K562 (cell line): Measurements from ENCODE around the gene MYL12B. TPM values are rescaled to one million over a fixed set of nuclear protein-coding genes. Genes with fewer than 3 reads are reported as not detected.

Experiments
- ATF4 ChIP-seq: fragments of 450-650 bp; formaldehyde crosslinking; IDR thresholded peaks from 2 replicates; pipeline ENCODE4 v1.4.0; 2022; ENCODE audit warnings: mild to moderate bottlenecking, moderate library complexity
- CHD1 ChIP-seq: fragments of 200-600 bp; sonication (generic); IDR thresholded peaks from one replicate; pipeline ENCODE4 v1.6.1; 2012; ENCODE audit warnings: mild to moderate bottlenecking, moderate library complexity, low read length, inconsistent platforms
- FOXJ3 ChIP-seq: sonication (generic); formaldehyde crosslinking; IDR thresholded peaks from 2 replicates; pipeline ENCODE4 v1.4.0; 2020; ENCODE audit warnings: mild to moderate bottlenecking, missing genetic modification reagents
- FOXK2 ChIP-seq, 2 experiments: fragments of 450-650 bp; IDR thresholded peaks in 1 of 2; conservative IDR thresholded peaks in 1 of 2; 2 replicates each; pipeline ENCODE4 v1.6.1; 2016; ENCODE audit warnings: low read depth in 2 of 2, mild to moderate bottlenecking in 1 of 2
- GATA2 ChIP-seq: sonication (generic); formaldehyde crosslinking; IDR thresholded peaks from 2 replicates; pipeline ENCODE4 v1.4.0; 2020; ENCODE audit warnings: mild to moderate bottlenecking, missing genetic modification reagents
- HIVEP1 ChIP-seq: fragments of 250-450 bp; sonication (Bioruptor Pico); IDR thresholded peaks from 2 replicates; pipeline ENCODE4 v1.4.0; 2020; ENCODE audit warnings: mild to moderate bottlenecking
- HMG20A ChIP-seq: fragments of 450-650 bp; formaldehyde crosslinking; conservative IDR thresholded peaks from 2 replicates; pipeline ENCODE4 v1.4.0; 2020; ENCODE audit warnings: mild to moderate bottlenecking, mixed read lengths
- MEF2D ChIP-seq: conservative IDR thresholded peaks from 2 replicates; pipeline ENCODE4 v1.6.1; 2016; ENCODE audit warnings: low read depth, missing genetic modification characterization, missing compliant biosample characterization
- NCOR1 ChIP-seq: fragments of 450-650 bp; IDR thresholded peaks from 2 replicates; pipeline ENCODE4 v1.6.1; 2016; ENCODE audit warnings: mild to moderate bottlenecking, moderate library complexity
- NKRF ChIP-seq: fragments of 450-650 bp; IDR thresholded peaks from 2 replicates; pipeline ENCODE4 v1.6.1; 2016; ENCODE audit warnings: borderline replicate concordance
- POLR3A ChIP-seq: IDR thresholded peaks from 2 replicates; pipeline ENCODE4 v1.6.1; 2011; ENCODE audit warnings: borderline replicate concordance, mild to moderate bottlenecking, moderate library complexity; ENCODE audit not compliant: insufficient read length, insufficient read depth; ENCODE audit errors: extremely low read depth
- PRPF4 ChIP-seq: fragments of 200-400 bp; formaldehyde crosslinking; IDR thresholded peaks from one replicate; pipeline ENCODE4 v1.6.1; 2017; ENCODE audit warnings: low read length, low read depth, mild to moderate bottlenecking; ENCODE audit not compliant: insufficient read depth, poor library complexity, severe bottlenecking
- RFX7 ChIP-seq: fragments of 250-450 bp; sonication (Bioruptor Pico); IDR thresholded peaks from 2 replicates; pipeline ENCODE4 v1.5.1; 2021; ENCODE audit warnings: mild to moderate bottlenecking
- SIRT6 ChIP-seq: IDR thresholded peaks from one replicate; pipeline ENCODE4 v1.6.1; 2012; ENCODE audit warnings: low read depth, mild to moderate bottlenecking, control low read depth, inconsistent platforms, low read length, moderate library complexity
- ZBTB7A ChIP-seq: IDR thresholded peaks from 2 replicates; pipeline ENCODE4 v1.6.1; 2011; ENCODE audit warnings: low read depth, mild to moderate bottlenecking, low read length, moderate library complexity, borderline replicate concordance; ENCODE audit not compliant: control insufficient read depth
- ZNF143 ChIP-seq: sonication (generic); formaldehyde crosslinking; IDR thresholded peaks from 2 replicates; pipeline ENCODE4 v1.9.0; 2022; ENCODE audit warnings: mild to moderate bottlenecking, missing genetic modification reagents
- polyA plus RNA-seq, 8 experiments: library from polyadenylated mRNA; depleted of rRNA in 4 of 8; stranded (reverse) in 5 of 8; unstranded in 3 of 8; fragments of >200 nt; fragmentation: Nextera tagmentation in 2 of 8; fragmentation: Illumina TruSeq in 1 of 8; extraction: Ambion mirVana in 2 of 8; extraction: Trizol in 1 of 8; gene quantifications; 2 replicates each; pipeline versions ENCODE4 v1.2.1 to v1.2.3, GENCODE V29; 2011 to 2014; ENCODE audit warnings: inconsistent platforms in 1 of 8, missing spikeins in 1 of 8
- total RNA-seq, 7 experiments: library from RNA; depleted of rRNA in 6 of 7; stranded (reverse); fragments of >200 nt in 6 of 7; fragmentation: Illumina TruSeq in 2 of 7; extraction: Trizol in 2 of 7; gene quantifications; 2 replicates each; pipeline versions ENCODE4 v1.2.1 to v1.2.3, GENCODE V29; 2011 to 2021; ENCODE audit warnings: low replicate concordance in 1 of 7
- TF ChIP-seq, protein P1 (sequence below): fragments of 250-450 bp; sonication (Bioruptor Pico); IDR thresholded peaks from 2 replicates; pipeline ENCODE4 v1.8.0; 2021; ENCODE audit warnings: borderline replicate concordance, mild to moderate bottlenecking, moderate library complexity; ENCODE audit not compliant: poor library complexity, severe bottlenecking

The MYL12B gene
- total and polyA plus RNA-seq, 9 of the 15 experiments (the other 6 are each of a cell fraction or from before 2014, with no cell fraction given): 220 to 995 (median 463) TPM

- TF ChIP-seq FOXK2 (conservative IDR thresholded peaks at IDR 0.05 in 1 of 2, IDR thresholded peaks at IDR 0.05 in 1 of 2; ENCODE audit: low read depth in 2 of 2) (no peak), ZNF143 (CRISPR knock-in tag) (no peak), SIRT6 (no peak), RFX7 (CRISPR knock-in tag) (no peak), POLR3A (no peak), GATA2 (no peak), ATF4 (no peak), HIVEP1 (CRISPR knock-in tag) (no peak), NCOR1 (no peak), ZBTB7A (peak; percentile 91; the same call in 1 of the 2 replicates), FOXJ3 (CRISPR knock-in tag) (no peak), CHD1 (no peak), PRPF4 (no peak), MEF2D (tag) (no peak), NKRF (no peak; the same call in 1 of the 2 replicates), HMG20A (no peak)
- TF ChIP-seq, protein P1, sequence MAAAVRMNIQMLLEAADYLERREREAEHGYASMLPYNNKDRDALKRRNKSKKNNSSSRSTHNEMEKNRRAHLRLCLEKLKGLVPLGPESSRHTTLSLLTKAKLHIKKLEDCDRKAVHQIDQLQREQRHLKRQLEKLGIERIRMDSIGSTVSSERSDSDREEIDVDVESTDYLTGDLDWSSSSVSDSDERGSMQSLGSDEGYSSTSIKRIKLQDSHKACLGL: no peak
Measured at GRCh38 chr18:3262234-3263131, 550 bp downstream of the MYL12B start (continued).
